Lower leg skin (tissue), 3 donors: ENCODE measurements around the gene CYP20A1.

ENCODE experiments used
- CTCF ChIP-seq, 3 donors: fragments of 450-650 bp; IDR thresholded peaks; one replicate each; pipeline ENCODE4 v1.5.1; 2016; ENCODE audit warnings: antibody characterized with exemption in 3 of 3, mild to moderate bottlenecking in 3 of 3, moderate library complexity in 2 of 3
- POLR2A ChIP-seq, 2 donors: fragments of 450-650 bp; IDR thresholded peaks; one replicate each; pipeline ENCODE4 v1.6.1; 2016 to 2017; ENCODE audit warnings: antibody characterized with exemption in 2 of 2, mild to moderate bottlenecking in 1 of 2, moderate library complexity in 1 of 2

- no peak for TF ChIP-seq CTCF (IDR thresholded peaks at IDR 0.05)
- no peak for TF ChIP-seq POLR2A (IDR thresholded peaks at IDR 0.05)
These were observed 72.0 kb downstream of the CYP20A1 start for GRCh38 chr2:203310688-203311436.
